Thyroid gland (tissue), 4 donors: ENCODE data around the gene CAMTA1.

Experiments
- CTCF ChIP-seq, 6 experiments: fragments of 200-600 bp in 3 of 6; fragments of 450-650 bp in 3 of 6; sonication (generic) in 3 of 6; IDR thresholded peaks; one replicate each; pipeline ENCODE4 v1.5.1; 2016 to 2019; ENCODE audit warnings: antibody characterized with exemption in 6 of 6, mild to moderate bottlenecking in 2 of 6, inconsistent platforms in 1 of 6, moderate library complexity in 1 of 6
- POLR2A ChIP-seq, 2 donors: fragments of 450-650 bp; IDR thresholded peaks; one replicate each; pipeline ENCODE4 v1.6.1; 2017; ENCODE audit warnings: antibody characterized with exemption in 2 of 2, mild to moderate bottlenecking in 2 of 2, moderate library complexity in 1 of 2

DNA sequence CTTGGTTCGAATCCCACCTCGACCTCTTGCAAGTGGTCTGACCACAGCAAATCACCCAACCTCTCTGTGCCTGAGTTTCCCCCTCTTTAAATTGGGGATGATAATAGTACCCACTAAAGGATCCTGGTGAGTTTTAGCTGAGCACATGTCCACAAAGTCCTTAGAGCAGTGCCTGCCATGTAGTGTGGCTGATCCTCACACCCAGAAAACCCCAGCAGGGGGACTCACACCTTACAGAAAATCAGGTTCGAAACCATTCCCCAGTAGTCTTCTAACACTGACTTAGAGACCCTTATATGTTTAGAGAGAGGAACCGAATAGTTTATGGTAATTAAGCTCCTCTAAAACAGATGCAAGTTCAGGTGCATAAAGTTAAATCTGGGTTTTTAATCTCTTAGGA lies 89.0 kb downstream of the CAMTA1 start:
- TF ChIP-seq CTCF (IDR thresholded peaks at IDR 0.05) (no peak), POLR2A (IDR thresholded peaks at IDR 0.05) (no peak)
